ENCODE measurements around the gene STK4.

GRCh38 chr20:45017281-45017680, 51.0 kb downstream of the STK4 start:
- TF ChIP-seq YY1 (IDR thresholded peaks at IDR 0.05; ENCODE audit: insufficient read depth, insufficient read length) = no peak
- no peak for TF ChIP-seq SUZ12 (IDR thresholded peaks at IDR 0.05; ENCODE audit: extremely low read depth, insufficient read depth, insufficient read length)

All from NT2/D1 (cell line).